Panc1 (cell line): Measurements from ENCODE around the gene NCAPD3.

Experiments
- REST ChIP-seq, 2 experiments: IDR thresholded peaks; 2 replicates each; pipeline ENCODE4 v1.6.1; 2011 to 2012; ENCODE audit warnings: low read depth in 2 of 2, control low read depth in 1 of 2, low read length in 1 of 2, mild to moderate bottlenecking in 1 of 2, moderate library complexity in 1 of 2; ENCODE audit not compliant: insufficient read depth in 1 of 2
- TCF7L2 ChIP-seq: IDR thresholded peaks from 2 replicates; pipeline ENCODE4 v1.6.1; 2011; ENCODE audit warnings: mild to moderate bottlenecking, low read depth, low read length, inconsistent platforms

GRCh38 chr11:134215836-134216235 lies 7.9 kb downstream of the NCAPD3 start:
- TF ChIP-seq REST (IDR thresholded peaks at IDR 0.05; ENCODE audit: insufficient read depth in 1 of 2, low read depth in 2 of 2, low read length in 1 of 2) (no peak), TCF7L2 (no peak)
